GM23338 (cell line): ENCODE data around the gene RUSF1. TPM values are rescaled to one million over a fixed set of nuclear protein-coding genes. Genes with fewer than 3 reads are reported as not detected.

Source experiments
- ATAC-seq: fragments of 200-7000 bp; cut with Tn5 transposase; 3 replicates; pipeline ENCODE4 v1.9.1; 2020
- DNase-seq: peaks from one replicate; pipeline ENCODE4 v3.0.0-alpha.2; 2015; ENCODE audit warnings: low spot score
- H2AFZ ChIP-seq: fragments of 200-600 bp; sonication (generic); 2 replicates; pipeline ENCODE4 v1.8.0; 2016; ENCODE audit warnings: antibody characterized with exemption, mild to moderate bottlenecking, moderate library complexity
- H3F3A ChIP-seq: fragments of 200-600 bp; sonication (generic); replicated peaks from 2 replicates; pipeline ENCODE4 v1.8.0; 2017; ENCODE audit warnings: antibody characterized with exemption, mixed run types, low read depth
- H3K27ac ChIP-seq: fragments of 200-600 bp; sonication (generic); 2 replicates; pipeline ENCODE4 v1.6.1; 2016; ENCODE audit warnings: low read depth
- H3K27me3 ChIP-seq: fragments of 200-600 bp; sonication (generic); 2 replicates; pipeline ENCODE4 v1.8.0; 2016; ENCODE audit warnings: mild to moderate bottlenecking, mixed run types, moderate library complexity; ENCODE audit not compliant: insufficient read depth
- H3K36me3 ChIP-seq: fragments of 200-600 bp; sonication (generic); 2 replicates; pipeline ENCODE4 v1.8.0; 2016; ENCODE audit warnings: mild to moderate bottlenecking; ENCODE audit not compliant: insufficient read depth
- H3K4me1 ChIP-seq: fragments of 200-600 bp; sonication (generic); 2 replicates; pipeline ENCODE4 v1.8.0; 2016; ENCODE audit warnings: mild to moderate bottlenecking, moderate library complexity; ENCODE audit not compliant: insufficient read depth
- H3K4me2 ChIP-seq: fragments of 200-600 bp; sonication (generic); 2 replicates; pipeline ENCODE4 v1.7.1; 2017; ENCODE audit warnings: mixed run types
- H3K4me3 ChIP-seq: fragments of 200-600 bp; sonication (generic); 2 replicates; pipeline ENCODE4 v1.6.1; 2016; ENCODE audit warnings: mixed run types
- H3K79me2 ChIP-seq: fragments of 200-600 bp; sonication (generic); replicated peaks from 2 replicates; pipeline ENCODE4 v1.8.0; 2017; ENCODE audit warnings: mild to moderate bottlenecking; ENCODE audit not compliant: insufficient read depth
- H3K9me2 ChIP-seq: fragments of 200-600 bp; sonication (generic); 2 replicates; pipeline ENCODE4 v1.8.0; 2017; ENCODE audit not compliant: insufficient read depth
- H4K20me1 ChIP-seq: fragments of 200-600 bp; sonication (generic); replicated peaks from 2 replicates; pipeline ENCODE4 v1.8.0; 2017; ENCODE audit warnings: mild to moderate bottlenecking; ENCODE audit not compliant: insufficient read depth
- H3K27ac Mint-ChIP-seq: 2 replicates; pipeline ENCODE4 v1.8.0; 2020; ENCODE audit warnings: inconsistent platforms, mild to moderate bottlenecking, moderate library complexity, mixed read lengths
- H3K27me3 Mint-ChIP-seq: 3 replicates; pipeline ENCODE4 v1.8.0; 2022; ENCODE audit warnings: low read depth, mild to moderate bottlenecking, moderate library complexity, mixed read lengths, inconsistent platforms; ENCODE audit not compliant: insufficient read depth, poor library complexity
- H3K36me3 Mint-ChIP-seq: 3 replicates; pipeline ENCODE4 v1.8.0; 2021; ENCODE audit warnings: low read depth, mild to moderate bottlenecking, inconsistent platforms, moderate library complexity, mixed read lengths
- H3K4me1 Mint-ChIP-seq: 3 replicates; pipeline ENCODE4 v1.8.0; 2020; ENCODE audit warnings: mild to moderate bottlenecking, inconsistent platforms, mixed read lengths
- H3K4me3 Mint-ChIP-seq: 3 replicates; pipeline ENCODE4 v1.8.0; 2021; ENCODE audit warnings: moderate library complexity, mild to moderate bottlenecking, inconsistent platforms, mixed read lengths
- H3K9me3 Mint-ChIP-seq: 3 replicates; pipeline ENCODE4 v1.8.0; 2020; ENCODE audit warnings: moderate library complexity, mild to moderate bottlenecking, inconsistent platforms, mixed read lengths
- CREB1 ChIP-seq: fragments of 250-450 bp; sonication (Bioruptor Pico); IDR thresholded peaks from 2 replicates; pipeline ENCODE4 v1.5.0; 2020; ENCODE audit warnings: low read depth, mild to moderate bottlenecking, moderate library complexity
- CTCF ChIP-seq, 2 experiments: fragments of 200-600 bp in 1 of 2; sonication (generic) in 1 of 2; conservative IDR thresholded peaks; 2 replicates each; pipeline versions ENCODE4 v1.5.1 to v1.6.1; 2016 to 2017; ENCODE audit warnings: antibody characterized with exemption in 2 of 2, low read depth in 2 of 2, mild to moderate bottlenecking in 2 of 2, moderate library complexity in 1 of 2
- EZH2 ChIP-seq: fragments of 200-600 bp; sonication (generic); IDR thresholded peaks from one replicate; pipeline ENCODE4 v1.8.0; 2017; ENCODE audit warnings: antibody characterized with exemption, mild to moderate bottlenecking, low read depth; ENCODE audit not compliant: unreplicated experiment
- EZH2phosphoT487 ChIP-seq: fragments of 200-600 bp; sonication (generic); IDR thresholded peaks from one replicate; pipeline ENCODE4 v1.8.1; 2018; ENCODE audit warnings: antibody characterized with exemption; ENCODE audit not compliant: unreplicated experiment
- NANOG ChIP-seq: IDR thresholded peaks from 2 replicates; pipeline ENCODE4 v1.6.1; 2016; ENCODE audit warnings: antibody characterized with exemption, borderline replicate concordance
- POLR2AphosphoS5 ChIP-seq: IDR thresholded peaks from 2 replicates; pipeline ENCODE4 v1.6.1; 2016; ENCODE audit warnings: antibody characterized with exemption, low read depth
- STAT1 ChIP-seq: IDR thresholded peaks from one replicate; pipeline ENCODE4 v1.6.1; 2016; ENCODE audit warnings: antibody characterized with exemption; ENCODE audit not compliant: unreplicated experiment
- ZNF114 ChIP-seq: fragments of 250-450 bp; sonication (Bioruptor Pico); IDR thresholded peaks from 2 replicates; pipeline ENCODE4 v1.5.0; 2020; ENCODE audit warnings: mild to moderate bottlenecking, moderate library complexity
- ZNF331 ChIP-seq: fragments of 250-450 bp; sonication (Bioruptor Pico); IDR thresholded peaks from 2 replicates; pipeline ENCODE4 v1.5.0; 2020; ENCODE audit warnings: low read depth, mild to moderate bottlenecking, moderate library complexity
- polyA plus RNA-seq: library from polyadenylated mRNA; unstranded; fragments of >200 nt; fragmentation: Nextera tagmentation; extraction: Ambion mirVana; gene quantifications from 2 replicates; pipeline ENCODE4 v1.2.1, GENCODE V29; 2016
- total RNA-seq: library from RNA; depleted of rRNA; stranded (reverse); fragments of >200 nt; shearing (Covaris generic); gene quantifications from 2 replicates; pipeline ENCODE4 v1.2.3, GENCODE V29; 2014
- TF ChIP-seq, protein P1 (sequence below): fragments of 250-450 bp; sonication (Bioruptor Pico); IDR thresholded peaks from 2 replicates; pipeline ENCODE4 v1.5.0; 2020; ENCODE audit warnings: mild to moderate bottlenecking, moderate library complexity
- TF ChIP-seq, protein P2 (sequence below): IDR thresholded peaks from 2 replicates; pipeline ENCODE4 v1.6.1; 2016; ENCODE audit warnings: antibody characterized with exemption
- TF ChIP-seq, protein P3 (sequence below): IDR thresholded peaks from one replicate; pipeline ENCODE4 v1.6.1; 2018; ENCODE audit warnings: antibody characterized with exemption; ENCODE audit not compliant: unreplicated experiment

The RUSF1 gene
- total and polyA plus RNA-seq, 2 experiments from 2014 or later = 8.9 to 36.1 TPM

DNA sequence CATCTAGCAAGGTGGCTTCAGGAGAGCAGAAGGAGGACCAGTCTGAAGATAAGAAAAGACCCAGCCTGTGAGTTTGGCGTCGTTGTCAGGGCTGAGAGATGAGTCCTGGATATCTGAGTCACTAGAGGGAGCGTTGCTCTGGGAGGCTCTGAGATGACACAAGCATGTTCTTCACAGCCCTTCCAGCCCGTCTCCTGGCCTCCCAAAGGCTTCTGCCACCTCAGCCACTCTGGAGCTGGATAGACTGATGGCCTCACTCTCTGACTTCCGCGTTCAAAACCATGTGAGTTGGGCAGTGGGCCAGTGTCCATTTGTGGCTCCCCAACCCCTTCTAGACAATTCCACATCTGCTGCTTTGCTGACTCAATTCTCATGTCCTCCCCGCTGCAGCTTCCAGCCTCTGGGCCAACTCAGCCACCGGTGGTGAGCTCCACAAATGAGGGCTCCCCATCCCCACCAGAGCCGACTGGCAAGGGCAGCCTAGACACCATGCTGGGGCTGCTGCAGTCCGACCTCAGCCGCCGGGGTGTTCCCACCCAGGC lies 33.9 kb downstream of the RUSF1 start:
- H2AFZ ChIP-seq = no peak overlapping the region
- peaks cover 8% of the 10 kb centered on the region for H3K36me3 Mint-ChIP-seq
- H3K9me2 ChIP-seq = no peaks in the 10 kb centered on the region
- ATAC-seq (no peak), DNase-seq (no peak)
- peaks cover 7% of the 10 kb centered on the region; the same call in 1 of the 2 replicates for H3K4me1 ChIP-seq
- H3K4me3 ChIP-seq = no peak overlapping the region
- no peaks in the 10 kb centered on the region for H3K36me3 ChIP-seq
- peaks cover 64% of the 10 kb centered on the region for H3K27me3 Mint-ChIP-seq
- TF ChIP-seq CTCF (conservative IDR thresholded peaks at IDR 0.05; ENCODE audit: low read depth in 2 of 2) (no peak), ZNF114 (CRISPR knock-in tag) (no peak), ZNF331 (CRISPR knock-in tag) (no peak), EZH2 (no peak), CREB1 (no peak), STAT1 (no peak), POLR2AphosphoS5 (no peak), NANOG (no peak), EZH2phosphoT487 (no peak)
- TF ChIP-seq, protein P1, sequence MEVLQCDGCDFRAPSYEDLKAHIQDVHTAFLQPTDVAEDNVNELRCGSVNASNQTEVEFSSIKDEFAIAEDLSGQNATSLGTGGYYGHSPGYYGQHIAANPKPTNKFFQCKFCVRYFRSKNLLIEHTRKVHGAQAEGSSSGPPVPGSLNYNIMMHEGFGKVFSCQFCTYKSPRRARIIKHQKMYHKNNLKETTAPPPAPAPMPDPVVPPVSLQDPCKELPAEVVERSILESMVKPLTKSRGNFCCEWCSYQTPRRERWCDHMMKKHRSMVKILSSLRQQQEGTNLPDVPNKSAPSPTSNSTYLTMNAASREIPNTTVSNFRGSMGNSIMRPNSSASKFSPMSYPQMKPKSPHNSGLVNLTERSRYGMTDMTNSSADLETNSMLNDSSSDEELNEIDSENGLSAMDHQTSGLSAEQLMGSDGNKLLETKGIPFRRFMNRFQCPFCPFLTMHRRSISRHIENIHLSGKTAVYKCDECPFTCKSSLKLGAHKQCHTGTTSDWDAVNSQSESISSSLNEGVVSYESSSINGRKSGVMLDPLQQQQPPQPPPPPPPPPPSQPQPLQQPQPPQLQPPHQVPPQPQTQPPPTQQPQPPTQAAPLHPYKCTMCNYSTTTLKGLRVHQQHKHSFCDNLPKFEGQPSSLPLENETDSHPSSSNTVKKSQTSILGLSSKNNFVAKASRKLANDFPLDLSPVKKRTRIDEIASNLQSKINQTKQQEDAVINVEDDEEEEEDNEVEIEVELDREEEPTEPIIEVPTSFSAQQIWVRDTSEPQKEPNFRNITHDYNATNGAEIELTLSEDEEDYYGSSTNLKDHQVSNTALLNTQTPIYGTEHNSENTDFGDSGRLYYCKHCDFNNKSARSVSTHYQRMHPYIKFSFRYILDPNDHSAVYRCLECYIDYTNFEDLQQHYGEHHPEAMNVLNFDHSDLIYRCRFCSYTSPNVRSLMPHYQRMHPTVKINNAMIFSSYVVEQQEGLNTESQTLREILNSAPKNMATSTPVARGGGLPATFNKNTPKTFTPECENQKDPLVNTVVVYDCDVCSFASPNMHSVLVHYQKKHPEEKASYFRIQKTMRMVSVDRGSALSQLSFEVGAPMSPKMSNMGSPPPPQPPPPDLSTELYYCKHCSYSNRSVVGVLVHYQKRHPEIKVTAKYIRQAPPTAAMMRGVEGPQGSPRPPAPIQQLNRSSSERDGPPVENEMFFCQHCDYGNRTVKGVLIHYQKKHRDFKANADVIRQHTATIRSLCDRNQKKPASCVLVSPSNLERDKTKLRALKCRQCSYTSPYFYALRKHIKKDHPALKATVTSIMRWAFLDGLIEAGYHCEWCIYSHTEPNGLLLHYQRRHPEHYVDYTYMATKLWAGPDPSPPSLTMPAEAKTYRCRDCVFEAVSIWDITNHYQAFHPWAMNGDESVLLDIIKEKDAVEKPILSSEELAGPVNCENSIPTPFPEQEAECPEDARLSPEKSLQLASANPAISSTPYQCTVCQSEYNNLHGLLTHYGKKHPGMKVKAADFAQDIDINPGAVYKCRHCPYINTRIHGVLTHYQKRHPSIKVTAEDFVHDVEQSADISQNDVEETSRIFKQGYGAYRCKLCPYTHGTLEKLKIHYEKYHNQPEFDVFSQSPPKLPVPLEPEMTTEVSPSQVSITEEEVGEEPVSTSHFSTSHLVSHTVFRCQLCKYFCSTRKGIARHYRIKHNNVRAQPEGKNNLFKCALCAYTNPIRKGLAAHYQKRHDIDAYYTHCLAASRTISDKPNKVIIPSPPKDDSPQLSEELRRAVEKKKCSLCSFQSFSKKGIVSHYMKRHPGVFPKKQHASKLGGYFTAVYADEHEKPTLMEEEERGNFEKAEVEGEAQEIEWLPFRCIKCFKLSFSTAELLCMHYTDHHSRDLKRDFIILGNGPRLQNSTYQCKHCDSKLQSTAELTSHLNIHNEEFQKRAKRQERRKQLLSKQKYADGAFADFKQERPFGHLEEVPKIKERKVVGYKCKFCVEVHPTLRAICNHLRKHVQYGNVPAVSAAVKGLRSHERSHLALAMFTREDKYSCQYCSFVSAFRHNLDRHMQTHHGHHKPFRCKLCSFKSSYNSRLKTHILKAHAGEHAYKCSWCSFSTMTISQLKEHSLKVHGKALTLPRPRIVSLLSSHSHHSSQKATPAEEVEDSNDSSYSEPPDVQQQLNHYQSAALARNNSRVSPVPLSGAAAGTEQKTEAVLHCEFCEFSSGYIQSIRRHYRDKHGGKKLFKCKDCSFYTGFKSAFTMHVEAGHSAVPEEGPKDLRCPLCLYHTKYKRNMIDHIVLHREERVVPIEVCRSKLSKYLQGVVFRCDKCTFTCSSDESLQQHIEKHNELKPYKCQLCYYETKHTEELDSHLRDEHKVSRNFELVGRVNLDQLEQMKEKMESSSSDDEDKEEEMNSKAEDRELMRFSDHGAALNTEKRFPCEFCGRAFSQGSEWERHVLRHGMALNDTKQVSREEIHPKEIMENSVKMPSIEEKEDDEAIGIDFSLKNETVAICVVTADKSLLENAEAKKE (CRISPR knock-in tag) = no peak
- TF ChIP-seq, protein P2, sequence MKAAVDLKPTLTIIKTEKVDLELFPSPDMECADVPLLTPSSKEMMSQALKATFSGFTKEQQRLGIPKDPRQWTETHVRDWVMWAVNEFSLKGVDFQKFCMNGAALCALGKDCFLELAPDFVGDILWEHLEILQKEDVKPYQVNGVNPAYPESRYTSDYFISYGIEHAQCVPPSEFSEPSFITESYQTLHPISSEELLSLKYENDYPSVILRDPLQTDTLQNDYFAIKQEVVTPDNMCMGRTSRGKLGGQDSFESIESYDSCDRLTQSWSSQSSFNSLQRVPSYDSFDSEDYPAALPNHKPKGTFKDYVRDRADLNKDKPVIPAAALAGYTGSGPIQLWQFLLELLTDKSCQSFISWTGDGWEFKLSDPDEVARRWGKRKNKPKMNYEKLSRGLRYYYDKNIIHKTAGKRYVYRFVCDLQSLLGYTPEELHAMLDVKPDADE = no peak
- TF ChIP-seq, protein P3, sequence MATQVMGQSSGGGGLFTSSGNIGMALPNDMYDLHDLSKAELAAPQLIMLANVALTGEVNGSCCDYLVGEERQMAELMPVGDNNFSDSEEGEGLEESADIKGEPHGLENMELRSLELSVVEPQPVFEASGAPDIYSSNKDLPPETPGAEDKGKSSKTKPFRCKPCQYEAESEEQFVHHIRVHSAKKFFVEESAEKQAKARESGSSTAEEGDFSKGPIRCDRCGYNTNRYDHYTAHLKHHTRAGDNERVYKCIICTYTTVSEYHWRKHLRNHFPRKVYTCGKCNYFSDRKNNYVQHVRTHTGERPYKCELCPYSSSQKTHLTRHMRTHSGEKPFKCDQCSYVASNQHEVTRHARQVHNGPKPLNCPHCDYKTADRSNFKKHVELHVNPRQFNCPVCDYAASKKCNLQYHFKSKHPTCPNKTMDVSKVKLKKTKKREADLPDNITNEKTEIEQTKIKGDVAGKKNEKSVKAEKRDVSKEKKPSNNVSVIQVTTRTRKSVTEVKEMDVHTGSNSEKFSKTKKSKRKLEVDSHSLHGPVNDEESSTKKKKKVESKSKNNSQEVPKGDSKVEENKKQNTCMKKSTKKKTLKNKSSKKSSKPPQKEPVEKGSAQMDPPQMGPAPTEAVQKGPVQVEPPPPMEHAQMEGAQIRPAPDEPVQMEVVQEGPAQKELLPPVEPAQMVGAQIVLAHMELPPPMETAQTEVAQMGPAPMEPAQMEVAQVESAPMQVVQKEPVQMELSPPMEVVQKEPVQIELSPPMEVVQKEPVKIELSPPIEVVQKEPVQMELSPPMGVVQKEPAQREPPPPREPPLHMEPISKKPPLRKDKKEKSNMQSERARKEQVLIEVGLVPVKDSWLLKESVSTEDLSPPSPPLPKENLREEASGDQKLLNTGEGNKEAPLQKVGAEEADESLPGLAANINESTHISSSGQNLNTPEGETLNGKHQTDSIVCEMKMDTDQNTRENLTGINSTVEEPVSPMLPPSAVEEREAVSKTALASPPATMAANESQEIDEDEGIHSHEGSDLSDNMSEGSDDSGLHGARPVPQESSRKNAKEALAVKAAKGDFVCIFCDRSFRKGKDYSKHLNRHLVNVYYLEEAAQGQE = no peak
- no peaks in the 10 kb centered on the region for H4K20me1 ChIP-seq
- H3K4me2 ChIP-seq = no peak overlapping the region
- no peak overlapping the region for H3K27ac Mint-ChIP-seq
- peaks cover 72% of the 10 kb centered on the region for H3K27me3 ChIP-seq
- H3F3A ChIP-seq = peaks cover 8% of the 10 kb centered on the region; the same call in 1 of the 2 replicates
- no peak overlapping the region for H3K27ac ChIP-seq
- H3K9me3 Mint-ChIP-seq = peaks cover 6% of the 10 kb centered on the region
- no peaks in the 10 kb centered on the region for H3K79me2 ChIP-seq
- H3K4me3 Mint-ChIP-seq = no peak overlapping the region
- H3K4me1 Mint-ChIP-seq = peaks cover 18% of the 10 kb centered on the region; the same call in 2 of the 3 replicates
